HTR-8/SVneo (cell line): ENCODE data around the gene C2orf76.
A peak's percentile ranks its signal among the peaks of the same experiment; 100 is the strongest.

Source experiments
- DNase-seq: peaks from one replicate; pipeline ENCODE4 v3.0.0; 2011; ENCODE audit warnings: low spot score, mixed read lengths; ENCODE audit not compliant: insufficient read length
- FAIRE-seq: peaks from 2 replicates; lab custom pipeline; 2011; peaks lifted over from hg19 to GRCh38; lab: Jason Lieb, UNC

The C2orf76 gene

DNA sequence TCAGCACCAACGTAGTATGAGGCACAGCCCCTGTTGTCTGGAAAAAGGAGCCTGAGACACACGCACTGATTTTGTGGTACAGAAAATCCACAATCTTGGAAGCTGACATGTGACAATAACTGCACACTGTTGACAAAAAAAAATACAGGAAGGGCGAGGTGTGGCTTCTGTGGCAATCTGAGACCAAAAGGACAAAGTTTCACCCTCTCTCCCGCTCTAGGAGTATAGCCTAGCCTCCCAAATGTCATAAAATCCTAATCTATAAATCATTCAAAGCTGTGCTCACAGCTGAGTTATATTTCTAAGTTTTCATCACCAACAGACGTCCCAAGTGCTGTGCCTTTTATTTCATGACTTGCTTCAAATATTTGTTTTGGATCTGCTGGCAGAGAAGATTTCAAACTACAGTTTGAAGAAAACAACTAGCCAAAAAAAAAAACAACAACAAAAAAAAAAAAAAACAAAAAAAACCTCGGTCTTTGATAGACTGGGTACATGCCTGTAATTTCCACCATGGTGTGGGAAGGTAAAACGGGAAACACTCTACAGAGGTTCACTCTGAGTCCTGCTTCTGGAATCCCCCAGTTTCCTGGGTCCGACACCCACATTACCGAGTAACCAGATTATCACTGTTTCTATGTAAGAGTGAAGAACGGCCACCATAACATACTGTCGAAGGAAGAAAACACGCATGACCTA lies 61.0 kb downstream of the C2orf76 start:
- FAIRE-seq, result no peak
- no peak for DNase-seq

- DNase-seq (no peak), FAIRE-seq (no peak)
Measured at GRCh38 chr2:119304847-119305246, 61.8 kb downstream of the C2orf76 start.

DNA sequence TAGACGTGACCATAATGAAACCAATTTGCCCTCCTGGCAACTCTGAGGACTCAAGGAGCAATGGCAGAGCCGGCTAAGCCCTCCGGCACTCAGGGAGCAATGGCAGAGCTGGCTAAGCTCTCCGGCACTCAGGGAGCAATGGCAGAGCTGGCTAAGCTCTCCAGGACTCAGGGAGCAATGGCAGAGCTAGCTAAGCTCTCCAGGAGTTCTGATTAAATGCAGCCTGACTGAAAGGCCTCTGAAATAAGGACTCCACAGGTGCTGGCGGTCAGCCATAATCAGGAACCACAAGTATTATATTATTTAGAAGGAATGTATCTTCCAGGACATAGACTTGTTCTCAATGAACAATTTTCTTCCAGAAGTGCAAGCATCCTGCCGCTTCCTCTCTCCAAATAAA lies 65.2 kb downstream of the C2orf76 start:
- no peak for FAIRE-seq
- no peak for DNase-seq

DNA sequence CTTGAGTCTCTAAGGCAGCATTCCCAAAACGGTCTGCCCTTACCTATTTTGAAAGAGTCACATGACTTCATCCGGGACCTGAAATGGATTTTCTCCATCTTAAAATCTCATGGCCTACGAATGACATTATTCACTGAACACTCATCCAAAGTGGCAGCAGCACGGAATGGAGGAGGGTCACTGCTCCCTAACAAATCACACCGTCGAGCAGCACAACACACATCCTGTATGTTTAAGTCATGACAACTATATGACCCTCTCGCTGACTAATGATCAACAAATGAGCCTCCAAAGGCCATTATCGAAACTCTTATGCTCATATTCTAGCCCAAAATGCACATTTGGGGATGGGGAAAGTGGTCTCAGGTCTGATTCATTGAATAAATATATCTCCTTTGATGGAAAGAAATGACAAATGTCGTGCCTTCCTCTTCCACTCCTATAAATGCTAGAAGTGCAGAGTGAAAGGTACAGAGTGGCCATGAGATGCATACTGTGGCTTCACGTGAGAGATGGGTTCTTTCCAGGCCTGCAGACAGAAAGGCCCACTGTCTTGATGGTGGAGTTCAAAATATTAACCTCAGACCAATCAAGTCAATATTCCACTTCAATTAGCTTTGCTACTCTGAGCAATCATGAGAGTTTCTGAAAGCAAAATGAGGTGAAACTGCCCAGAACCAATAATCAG lies 70.8 kb downstream of the C2orf76 start:
- no peak for DNase-seq
- no peak for FAIRE-seq

DNA sequence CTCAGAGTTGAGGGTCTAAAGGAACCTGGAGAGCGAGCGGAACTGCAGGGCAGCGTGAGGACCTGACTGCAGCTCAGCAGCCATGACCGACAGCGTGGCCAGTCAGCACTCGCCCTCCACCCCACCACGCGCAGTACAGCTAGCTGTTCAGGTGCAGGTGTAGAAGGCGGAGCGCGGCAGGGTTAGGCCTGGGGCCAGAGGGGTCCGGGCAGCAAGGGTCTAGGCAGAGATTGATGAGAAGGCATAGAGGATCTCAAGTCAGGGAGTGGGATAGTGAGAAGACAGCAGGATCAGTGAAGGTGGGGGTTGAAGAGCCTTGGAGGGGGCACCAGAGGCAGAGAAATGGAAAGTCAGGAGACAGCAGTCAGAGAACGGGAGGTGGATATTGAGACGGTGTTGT lies 72.0 kb downstream of the C2orf76 start:
- DNase-seq (no peak), FAIRE-seq (no peak)

- no peak for FAIRE-seq
- DNase-seq, result no peak
Measured at GRCh38 chr2:119293900-119294299, 72.7 kb downstream of the C2orf76 start.

DNA sequence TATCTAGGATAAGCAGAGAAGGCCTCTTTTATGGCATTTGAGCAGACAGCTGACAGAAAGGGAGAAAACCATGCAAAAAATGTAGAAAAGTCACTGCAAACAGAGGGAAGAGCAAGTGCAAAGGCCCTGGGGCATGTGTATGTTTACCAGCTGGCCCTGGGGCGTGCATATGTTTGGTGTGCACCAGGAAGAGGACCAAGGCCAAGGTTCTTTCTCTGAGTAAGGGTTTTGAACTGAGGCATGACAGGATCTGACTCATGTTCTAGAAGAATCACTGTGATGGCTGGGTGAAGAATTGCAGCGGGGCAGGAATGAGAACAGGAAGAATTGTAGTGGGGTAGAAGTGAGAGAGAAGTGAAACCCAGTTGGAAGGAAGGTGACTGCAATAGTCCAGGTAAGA lies 73.4 kb downstream of the C2orf76 start:
- no peak for DNase-seq
- FAIRE-seq, result no peak

DNA sequence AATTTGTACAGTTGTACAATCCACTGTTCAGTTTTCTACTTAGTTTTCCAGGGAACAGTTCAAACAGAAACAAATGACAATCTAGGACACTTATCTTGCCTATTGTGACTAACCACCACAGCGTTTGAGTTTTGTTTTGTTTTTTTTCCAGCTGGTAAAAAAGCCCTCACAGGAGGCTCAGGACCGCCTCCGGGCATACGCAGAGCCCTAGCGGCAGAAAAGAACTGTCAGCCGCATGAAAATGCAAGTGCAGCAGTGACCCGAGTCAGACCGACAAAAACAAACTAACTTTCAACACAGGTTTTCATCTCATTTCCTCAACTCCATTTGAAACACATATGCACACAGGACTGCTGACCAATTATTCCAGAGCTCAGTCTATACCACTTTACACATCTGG lies 74.4 kb downstream of the C2orf76 start:
- FAIRE-seq, result no peak
- DNase-seq, result no peak

GRCh38 chr2:119291588-119292167 lies 75.0 kb downstream of the C2orf76 start:
- FAIRE-seq (no peak), DNase-seq (no peak)

- peak; percentile 70 for DNase-seq
- FAIRE-seq, result peak; percentile 69
Measured at GRCh38 chr2:119290859-119291587, 75.6 kb downstream of the C2orf76 start.

DNA sequence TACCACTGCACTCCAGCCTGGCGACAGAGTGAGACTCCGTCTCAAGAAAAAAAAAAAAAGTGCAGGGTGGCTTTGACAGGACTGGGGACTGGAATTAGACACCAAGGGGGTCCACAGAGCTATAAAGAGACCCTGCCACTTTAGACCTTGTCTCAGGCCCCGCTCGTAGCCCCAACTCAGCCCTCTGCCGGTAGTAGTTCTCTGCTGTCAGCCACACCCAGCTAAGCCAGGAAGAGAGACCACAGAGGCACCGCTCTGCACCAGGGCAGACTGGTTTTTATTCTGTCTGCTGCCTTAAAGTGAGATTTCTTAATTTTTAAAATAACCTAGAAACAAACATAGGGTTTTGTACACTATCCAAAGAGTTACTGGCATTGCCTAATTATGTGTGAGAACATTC lies 77.0 kb downstream of the C2orf76 start:
- DNase-seq, result no peak
- no peak for FAIRE-seq

- FAIRE-seq (no peak), DNase-seq (no peak)
Measured at GRCh38 chr2:119289093-119289492, 77.5 kb downstream of the C2orf76 start.

DNA sequence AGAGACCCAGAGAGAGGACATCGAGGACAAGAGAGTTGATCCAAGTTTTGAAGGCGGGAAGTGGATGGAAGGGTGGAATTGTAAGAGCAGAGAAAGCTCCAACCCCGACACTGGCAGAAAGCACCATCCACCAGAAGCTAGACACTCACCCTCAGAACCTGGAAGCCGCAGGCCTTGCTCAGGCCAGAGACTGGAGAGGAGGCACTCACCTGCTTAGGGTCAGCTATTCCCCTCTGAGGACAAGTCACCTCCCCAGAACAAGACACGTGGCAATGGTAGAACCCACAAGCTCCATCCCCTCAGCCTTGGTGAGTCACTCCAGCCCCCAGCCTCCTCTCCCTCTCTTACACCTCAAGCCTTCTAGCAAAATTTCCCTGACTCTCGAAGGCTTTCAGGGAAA lies 78.1 kb downstream of the C2orf76 start:
- no peak for DNase-seq
- FAIRE-seq, result no peak

GRCh38 chr2:119286661-119287060 lies 80.0 kb downstream of the C2orf76 start:
- FAIRE-seq (no peak), DNase-seq (no peak)

DNA sequence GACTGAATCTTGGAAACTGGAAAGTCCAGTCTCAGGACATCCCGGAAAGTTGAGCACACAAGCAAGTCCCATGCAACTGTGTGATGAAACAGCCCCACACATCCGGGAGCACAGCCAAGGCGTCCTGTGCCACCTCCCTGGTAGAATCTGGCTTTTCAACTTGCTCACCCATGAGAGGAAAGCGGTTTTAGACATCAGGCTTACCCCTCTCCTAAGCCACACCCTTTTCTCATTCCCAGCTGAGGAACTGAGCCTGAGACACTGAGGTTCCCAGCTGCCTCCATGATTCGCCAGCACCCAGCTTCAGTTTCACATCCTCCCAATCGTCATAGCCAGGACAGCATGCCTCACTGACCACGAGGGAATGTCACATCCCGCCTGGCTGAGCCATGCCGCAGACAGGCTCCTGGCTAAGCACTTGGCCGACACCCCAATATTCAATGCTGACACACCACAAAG lies 82.7 kb downstream of the C2orf76 start:
- DNase-seq, result peak; percentile 12
- no peak for FAIRE-seq

GRCh38 chr2:119282996-119283511 lies 83.6 kb downstream of the C2orf76 start:
- DNase-seq (no peak), FAIRE-seq (no peak)

DNA sequence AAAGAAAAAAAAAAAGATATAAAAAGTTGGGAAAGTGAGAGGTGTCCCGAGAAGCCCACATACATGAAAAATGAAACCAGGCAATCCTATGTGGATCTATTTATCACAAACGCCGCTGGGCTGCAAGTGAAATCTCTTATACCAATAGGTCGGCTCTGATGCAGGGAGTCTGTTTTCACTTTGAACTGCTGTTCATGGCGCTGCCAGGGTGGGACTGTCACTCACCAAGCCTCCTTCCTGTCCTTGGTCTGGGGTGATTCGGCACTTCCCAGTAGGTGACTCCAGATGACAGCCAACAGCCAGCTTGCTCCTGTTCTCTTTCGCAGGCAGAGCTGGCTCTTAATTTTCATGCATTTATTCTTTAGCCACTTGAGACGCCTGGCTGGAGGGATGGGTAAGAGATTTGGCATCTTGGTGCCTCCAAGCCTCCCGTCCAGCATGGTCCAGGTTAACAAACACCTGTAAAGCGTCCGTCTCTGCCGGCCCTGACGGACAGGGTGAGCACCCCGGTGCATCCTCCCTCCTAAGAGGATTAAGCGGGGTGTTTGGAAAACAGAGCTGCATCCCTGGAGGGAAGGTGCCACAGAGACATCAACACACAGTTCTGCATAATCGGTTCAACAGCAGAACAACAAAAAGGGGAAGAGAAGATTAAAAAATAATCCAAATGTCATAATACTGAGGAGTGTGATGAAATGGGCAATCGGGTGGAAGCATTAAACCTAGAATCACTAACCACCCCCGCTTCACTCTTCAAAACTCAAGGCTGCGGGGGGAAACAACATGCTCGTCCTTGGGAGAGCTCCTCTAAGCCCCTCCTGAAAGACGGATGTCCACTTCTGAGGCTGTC lies 84.3 kb downstream of the C2orf76 start:
- FAIRE-seq (no peak), DNase-seq (no peak)

DNA sequence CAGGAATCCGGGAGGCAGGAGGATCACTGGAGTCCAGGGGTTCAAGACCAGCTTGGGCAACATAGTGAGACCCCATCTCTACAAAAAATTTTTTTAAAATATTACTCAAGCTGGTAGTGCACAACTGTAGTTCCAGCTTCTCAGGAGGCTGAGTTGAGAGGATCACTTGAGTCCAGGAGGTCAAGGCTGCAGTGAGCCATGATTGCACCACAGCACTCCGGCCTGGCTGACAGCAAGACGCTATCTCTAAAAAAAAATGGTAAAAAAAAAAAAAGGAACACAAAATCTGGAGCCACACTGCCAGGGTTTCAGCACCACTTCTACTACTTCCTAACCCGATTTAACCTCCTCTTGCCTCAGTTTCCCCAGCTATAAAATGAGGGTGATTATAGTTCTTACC lies 86.0 kb downstream of the C2orf76 start:
- FAIRE-seq (no peak), DNase-seq (no peak)

- DNase-seq (no peak), FAIRE-seq (no peak)
Measured at GRCh38 chr2:119279666-119280065, 87.0 kb downstream of the C2orf76 start.

- DNase-seq (no peak), FAIRE-seq (no peak)
Measured at GRCh38 chr2:119278946-119279345, 87.7 kb downstream of the C2orf76 start.
